ENCODE measurements around the gene STK33.

DNA sequence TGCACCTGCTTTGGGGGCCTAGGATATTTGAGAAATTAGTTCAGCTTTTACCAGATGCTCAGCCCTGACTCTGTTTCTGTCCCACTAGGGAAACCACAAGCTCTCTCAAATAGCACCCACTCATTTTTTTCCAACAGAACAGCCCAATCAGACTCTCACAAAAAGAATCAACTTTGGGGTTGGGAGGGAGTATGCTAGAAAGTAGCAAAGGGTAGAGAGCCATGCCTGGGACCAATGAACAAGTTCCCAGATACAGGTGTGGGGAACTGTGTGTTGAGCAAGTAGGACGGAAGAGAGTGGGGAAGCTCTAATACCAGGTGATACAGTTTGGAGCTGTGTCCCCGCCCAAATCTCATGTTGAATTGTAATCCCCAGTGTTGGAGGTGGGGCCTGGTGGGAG, 47.3 kb upstream of the STK33 start:
- TF ChIP-seq, protein P1, sequence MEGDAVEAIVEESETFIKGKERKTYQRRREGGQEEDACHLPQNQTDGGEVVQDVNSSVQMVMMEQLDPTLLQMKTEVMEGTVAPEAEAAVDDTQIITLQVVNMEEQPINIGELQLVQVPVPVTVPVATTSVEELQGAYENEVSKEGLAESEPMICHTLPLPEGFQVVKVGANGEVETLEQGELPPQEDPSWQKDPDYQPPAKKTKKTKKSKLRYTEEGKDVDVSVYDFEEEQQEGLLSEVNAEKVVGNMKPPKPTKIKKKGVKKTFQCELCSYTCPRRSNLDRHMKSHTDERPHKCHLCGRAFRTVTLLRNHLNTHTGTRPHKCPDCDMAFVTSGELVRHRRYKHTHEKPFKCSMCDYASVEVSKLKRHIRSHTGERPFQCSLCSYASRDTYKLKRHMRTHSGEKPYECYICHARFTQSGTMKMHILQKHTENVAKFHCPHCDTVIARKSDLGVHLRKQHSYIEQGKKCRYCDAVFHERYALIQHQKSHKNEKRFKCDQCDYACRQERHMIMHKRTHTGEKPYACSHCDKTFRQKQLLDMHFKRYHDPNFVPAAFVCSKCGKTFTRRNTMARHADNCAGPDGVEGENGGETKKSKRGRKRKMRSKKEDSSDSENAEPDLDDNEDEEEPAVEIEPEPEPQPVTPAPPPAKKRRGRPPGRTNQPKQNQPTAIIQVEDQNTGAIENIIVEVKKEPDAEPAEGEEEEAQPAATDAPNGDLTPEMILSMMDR (IDR thresholded peaks at IDR 0.05), result no peak
- no peak for TF ChIP-seq SIN3A (IDR thresholded peaks at IDR 0.05; ENCODE audit: borderline replicate concordance, insufficient read depth, low read depth, low read length)
- no peak for TF ChIP-seq POLR2AphosphoS5 (IDR thresholded peaks at IDR 0.05; ENCODE audit: low read depth, low read length)

Data from Panc1 (cell line).